Measurements from ENCODE around the gene MVB12A. TPM values are rescaled to one million over a fixed set of nuclear protein-coding genes. Genes with fewer than 3 reads are reported as not detected.

Gene MVB12A
- 47.4 and 60.9 TPM in 2 replicates for total RNA-seq

DNA sequence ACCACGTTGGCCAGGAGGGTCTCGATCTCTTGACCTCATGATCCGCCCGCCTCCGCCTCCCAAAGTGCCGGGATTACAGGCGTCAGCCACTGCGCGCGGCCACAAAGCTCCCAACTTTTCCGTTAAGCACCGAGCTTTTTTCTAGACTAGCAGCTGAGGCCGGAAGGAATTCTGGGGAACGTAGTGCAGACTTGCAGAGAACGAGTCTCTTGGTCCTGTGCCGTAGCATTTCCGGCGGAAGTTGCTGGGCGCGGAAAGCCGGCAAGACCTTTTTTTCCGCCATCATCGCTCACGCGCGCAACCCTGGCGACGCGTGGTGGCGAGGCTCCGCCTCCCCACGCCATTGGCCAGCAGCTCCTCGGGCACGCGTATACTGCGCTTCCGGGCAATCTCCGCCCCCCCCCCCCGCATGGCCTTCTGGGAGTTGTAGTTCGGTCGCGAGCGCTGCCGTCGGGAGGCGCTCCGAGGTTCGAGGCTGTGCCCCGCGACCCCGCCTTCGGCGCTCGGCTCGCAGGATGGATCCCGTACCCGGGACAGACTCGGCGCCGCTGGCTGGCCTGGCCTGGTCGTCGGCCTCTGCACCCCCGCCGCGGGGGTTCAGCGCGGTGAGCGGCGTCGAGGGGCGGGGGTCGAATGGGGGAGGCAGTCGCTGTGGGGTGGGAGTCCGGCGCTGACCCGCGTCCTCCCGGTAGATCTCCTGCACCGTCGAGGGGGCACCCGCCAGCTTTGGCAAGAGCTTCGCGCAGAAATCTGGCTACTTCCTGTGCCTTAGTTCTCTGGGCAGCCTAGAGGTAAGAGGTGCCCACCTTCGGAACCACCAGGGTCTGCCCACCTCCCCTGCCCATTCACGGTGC, at the start of gene MVB12A:
Gene MVB12A (plus strand): TSS at position 427 of the 854 bp plus-strand sequence. CDS start 89 bp downstream, at position 516.
- peak; percentile 100 for DNase-seq

DNA sequence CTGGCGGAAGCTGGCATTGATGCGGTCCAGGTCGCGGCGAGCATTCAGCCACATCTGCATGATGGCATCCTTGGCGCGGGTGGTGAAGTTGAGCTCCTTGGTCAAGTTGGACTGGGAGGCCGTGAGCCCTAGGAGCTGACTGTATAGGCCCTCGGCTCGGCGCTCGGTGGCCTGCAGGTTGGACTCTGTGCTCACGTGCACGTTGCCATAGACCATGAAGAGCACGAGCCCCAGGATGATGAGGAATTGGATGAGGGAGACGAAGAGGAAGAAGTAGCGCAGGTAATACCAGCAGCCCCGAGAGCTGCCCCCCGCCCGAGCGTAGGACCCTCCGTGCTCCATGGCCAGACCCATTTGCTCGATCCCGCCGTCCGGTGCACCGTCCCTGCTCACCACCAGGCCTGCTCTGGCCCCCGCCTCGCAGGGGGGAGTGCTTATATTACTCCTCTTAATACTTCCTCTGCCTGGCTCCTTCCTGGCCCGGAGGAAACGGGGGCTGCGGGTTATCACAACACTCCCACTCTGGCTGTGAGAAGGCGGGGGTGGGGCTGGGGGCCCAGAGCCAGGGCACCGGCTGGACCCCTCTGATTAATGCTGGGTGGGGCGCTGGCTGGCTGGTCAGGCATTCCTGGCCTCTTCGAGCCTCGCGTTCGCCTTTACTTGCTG, 42.8 kb upstream of the MVB12A start, which contains the start of gene PLVAP:
Gene PLVAP (minus strand): TSS at position 408 of the 666 bp plus-strand sequence. CDS start 54 bp downstream, at position 354.
- peak; percentile 60 for DNase-seq

GRCh38 chr19:17378271-17378670, 41.6 kb upstream of the MVB12A start:
- DNase-seq = peak; percentile 28

DNA sequence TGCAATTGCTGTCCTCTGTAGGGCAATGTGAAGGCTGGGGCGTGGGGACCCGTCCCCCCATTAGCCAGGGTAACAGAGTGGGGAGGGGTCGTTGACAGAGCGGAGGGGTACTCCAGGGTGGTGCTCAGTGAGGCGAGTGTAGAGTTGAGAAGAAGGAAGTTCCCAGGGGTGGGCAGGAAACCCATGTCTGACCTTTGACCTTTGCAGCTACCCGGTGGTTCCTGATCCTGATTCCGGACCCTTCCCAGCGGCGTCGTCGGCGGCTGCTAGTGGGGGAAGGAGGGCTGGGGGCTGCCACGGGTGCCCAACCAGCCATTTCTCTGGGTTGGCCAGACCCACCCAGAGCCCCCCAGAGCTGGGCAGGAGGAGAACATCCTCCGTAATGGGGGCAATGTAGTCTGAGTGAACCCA, 40.6 kb upstream of the MVB12A start:
- DNase-seq = peak; percentile 68

DNA sequence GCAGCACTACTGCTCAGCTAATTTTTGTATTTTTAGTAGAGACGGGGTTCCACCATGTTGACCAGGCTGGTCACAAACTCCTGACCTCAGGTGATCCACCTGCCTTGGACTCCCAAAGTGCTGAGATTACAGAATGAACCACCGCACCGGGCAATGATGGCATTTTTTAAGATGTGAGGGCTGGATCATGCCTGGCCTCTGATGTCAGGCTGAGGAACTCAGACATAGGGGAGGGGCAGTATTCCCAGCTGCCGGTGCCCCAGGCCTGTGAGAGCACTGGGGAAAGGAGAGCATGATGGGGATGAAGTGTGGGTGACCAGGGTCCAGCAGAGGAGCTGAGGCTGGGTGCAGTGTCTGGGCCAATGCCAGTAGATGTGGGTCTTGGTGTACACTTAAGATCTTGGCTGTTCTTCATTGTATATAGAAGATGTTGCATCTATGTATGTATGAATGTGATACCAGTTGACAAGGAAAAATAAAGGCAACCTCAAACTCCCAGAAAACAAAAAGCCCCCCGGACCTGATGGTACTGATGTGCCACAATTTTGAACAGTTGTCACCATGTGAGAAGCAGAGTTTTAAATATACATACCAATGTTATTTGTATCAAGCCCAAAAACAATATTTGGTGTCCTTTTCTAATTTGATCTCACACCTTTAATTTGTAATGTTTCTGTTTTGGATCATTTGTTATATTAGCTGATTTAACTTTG, 39.3 kb upstream of the MVB12A start:
- DNase-seq = no peak

DNA sequence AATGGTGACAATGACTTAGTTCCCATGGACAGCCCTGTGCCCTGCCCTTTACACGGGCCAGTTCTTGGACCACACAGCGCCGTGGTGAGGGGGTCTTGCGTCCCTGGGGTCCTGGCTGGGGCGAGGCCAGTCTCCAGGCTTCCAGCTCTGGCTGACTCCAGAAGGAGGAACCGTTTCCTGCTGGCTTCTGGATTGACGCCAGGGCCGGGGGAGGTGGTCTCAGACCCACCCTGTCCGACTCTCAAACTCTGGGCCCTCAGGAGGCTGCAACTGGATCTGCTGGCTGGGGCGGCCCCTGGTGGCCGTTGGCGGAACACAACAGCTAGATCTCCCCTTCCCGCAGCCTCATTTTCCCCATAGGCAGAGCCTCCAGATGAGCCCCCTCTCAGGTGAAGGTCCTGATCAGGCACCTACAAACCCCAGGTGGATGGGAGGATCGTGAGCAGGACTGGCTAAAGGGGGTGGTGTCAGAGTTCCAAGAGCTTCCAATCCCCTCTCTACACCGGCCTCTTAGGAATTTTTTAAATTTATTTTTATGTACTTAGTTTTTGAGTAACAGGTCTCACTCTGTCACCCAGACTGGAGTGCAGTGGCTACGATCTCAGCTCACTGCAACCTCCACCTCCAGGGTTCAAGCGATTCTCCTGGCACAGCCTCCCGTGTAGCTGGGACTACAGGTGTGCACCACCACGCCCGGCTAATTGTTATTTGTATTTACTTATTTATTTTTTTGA, 33.8 kb upstream of the MVB12A start:
- DNase-seq = peak; percentile 77

- DNase-seq = no peak
These were observed 30.6 kb upstream of the MVB12A start for GRCh38 chr19:17389288-17389687.

- no peak for DNase-seq
These were observed 29.7 kb upstream of the MVB12A start for GRCh38 chr19:17389957-17390664.

DNA sequence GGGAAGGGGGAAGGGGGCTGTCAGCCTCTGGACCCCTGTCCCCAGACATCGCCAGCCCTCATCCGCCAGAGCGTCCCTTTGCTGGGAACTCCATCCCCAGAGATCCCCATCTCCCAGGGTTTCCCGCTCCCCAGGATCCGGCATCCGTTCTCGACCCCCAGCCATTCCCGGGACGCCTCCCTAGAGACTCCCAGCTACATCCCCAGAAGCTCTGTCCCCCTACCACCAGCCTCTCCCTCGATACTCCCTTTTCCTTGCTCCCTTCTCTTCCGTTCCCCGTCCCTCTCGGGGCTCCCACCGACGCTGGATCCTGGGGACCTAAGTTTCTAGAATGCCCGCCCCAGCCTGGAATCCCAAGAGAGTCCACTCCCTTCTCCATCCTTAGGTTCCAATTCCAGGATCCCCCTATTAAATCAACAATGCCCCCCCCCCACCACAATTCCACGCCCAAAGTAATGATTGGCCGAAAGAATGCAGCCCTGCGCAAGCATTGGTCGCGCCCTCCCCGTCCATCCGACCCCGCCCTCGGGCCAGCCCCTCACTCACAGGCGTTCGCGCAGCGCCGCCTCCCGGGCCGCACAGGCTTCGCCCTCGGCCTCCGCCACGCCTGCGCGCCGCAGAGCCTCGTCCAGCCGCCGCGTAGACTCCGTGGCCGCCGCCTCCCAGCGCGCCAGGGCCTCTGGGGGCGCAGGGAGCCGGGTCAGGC, 29.0 kb upstream of the MVB12A start:
- DNase-seq = peak; percentile 95

DNA sequence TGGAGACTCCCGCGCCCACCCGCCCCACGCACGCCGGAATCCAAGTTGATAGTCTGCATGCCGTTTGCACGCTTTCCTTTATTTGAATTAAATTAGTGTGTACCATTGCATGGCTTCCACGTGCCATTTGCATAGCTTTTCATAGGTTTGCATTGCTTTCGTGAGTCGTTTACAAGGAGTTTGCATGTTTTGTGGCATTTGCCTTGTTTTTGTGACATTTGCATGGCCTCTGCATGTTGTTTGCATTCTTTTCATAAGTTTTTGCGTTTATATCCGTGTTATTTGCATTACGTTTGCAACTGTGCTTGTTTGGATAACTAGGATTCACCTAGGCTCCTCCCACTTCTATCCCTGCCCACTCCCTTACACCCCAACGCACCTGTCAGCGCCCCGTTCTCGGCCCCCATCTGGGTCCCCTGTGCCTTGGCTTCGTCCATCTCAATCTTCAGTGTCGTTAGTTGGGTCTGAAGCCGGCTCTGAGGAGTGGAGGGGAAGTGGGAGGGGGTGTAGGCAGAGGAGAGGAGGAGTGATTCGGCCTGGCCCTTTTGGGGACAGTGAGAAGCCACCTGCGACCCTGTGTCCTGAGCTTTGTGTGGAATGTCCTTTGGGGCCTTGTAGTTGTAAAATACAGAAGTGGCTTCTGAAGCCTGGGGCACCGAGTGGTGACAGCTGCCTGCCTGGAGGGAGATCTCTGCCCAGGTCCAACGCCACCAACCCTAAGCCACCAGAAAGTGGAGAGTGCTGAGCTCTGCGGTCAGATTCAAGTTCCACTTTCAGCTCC, 28.3 kb upstream of the MVB12A start:
- DNase-seq = no peak

DNA sequence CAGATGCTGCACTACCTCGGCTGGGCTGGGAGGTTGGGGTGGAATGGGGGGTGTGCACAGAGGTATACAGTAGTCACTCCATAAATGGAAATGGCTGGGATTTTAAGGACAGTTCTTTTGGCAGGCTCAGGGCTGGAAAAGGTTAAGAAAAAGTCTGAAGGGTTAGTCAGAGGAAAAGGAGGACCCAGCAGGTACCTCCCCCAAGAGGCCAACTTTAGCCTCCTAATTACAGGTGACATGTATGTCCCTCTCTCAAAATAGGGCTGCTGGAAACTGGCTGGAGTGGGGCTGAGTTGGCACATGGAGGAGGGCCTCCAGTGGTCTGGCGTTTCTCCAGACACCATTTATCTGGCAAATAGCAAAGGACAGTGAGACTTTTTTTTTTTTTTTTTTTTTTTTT, 26.8 kb upstream of the MVB12A start:
- DNase-seq = no peak

DNA sequence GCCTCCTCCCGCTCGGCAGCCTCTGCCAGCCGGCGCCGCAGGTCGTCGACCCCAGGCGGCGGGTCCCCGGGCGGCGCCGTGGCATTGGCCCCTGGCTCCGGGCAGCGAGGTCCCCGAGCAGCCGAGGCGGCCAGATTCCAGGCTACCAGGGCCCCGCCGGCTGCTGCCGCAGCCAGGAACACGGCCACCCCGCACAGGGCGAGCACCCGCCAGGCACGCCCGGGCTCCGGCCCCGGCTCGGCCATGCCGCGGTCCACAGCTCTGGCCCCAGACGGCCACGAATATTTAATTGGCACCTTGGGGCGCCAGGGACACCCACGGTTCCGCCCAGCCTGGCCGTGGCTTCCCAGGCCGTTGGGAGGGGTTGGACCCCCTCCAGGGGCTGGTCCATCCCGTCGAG, 25.9 kb upstream of the MVB12A start, which contains the start of gene CCDC194:
Gene CCDC194 (minus strand): TSS at position 283 of the 400 bp plus-strand sequence. CDS start 38 bp downstream, at position 245.
- no peak for DNase-seq

DNA sequence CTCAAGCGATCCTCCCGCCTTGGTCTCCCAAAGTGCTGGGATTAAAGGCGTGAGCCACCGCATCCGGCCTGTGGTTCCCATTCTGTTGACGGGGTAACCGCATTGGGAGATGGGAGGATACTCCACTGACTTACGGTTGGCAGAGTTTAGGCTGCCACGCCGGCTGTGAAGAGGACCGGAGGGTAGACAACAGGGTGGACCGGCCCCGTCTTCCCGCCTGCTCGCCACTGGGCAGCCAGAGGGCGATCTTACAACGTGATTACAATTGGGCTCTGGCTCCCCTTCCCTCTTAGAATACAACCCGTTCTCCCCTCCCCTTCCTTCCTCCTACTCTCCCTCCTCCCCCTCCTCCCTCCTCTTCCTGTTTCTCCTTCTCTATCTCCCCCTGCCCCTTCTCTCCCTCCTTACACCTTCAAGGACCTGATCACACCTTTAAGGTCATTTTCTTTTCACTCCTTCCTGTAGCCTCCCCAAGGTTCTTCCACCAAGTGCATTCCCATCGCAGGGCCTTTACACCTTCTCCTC, 24.9 kb upstream of the MVB12A start:
- DNase-seq = peak; percentile 74

DNA sequence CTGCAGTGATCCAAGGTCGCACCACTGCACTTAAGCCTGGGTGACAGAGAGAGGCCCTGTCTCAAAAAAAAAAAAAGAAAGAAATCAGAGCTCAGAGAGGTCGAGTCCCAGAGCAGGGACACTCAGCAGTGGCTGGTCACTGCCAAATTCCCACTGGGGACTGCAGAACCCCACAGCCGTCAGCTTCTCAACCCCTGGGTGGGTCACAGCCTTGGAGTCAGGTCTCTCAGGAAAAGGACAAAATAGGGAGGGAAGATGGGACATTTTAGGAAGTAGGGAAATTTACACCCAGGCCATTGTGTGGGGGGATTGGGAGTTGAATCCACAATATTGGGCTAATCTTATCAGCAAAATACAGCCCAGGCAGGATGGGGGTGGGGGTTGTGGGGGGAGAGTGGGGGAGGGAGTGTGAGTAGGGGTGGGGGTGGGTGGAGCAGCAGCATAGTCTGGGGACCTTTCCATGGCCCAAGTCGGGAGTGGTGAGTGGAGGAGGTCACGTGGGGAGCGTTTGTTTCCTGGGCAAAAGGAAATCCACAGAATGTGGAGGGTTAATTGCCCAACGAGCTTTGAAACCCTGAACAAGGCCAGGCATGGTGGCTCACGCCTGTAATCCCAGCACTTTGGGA, 20.8 kb upstream of the MVB12A start:
- no peak for DNase-seq

DNA sequence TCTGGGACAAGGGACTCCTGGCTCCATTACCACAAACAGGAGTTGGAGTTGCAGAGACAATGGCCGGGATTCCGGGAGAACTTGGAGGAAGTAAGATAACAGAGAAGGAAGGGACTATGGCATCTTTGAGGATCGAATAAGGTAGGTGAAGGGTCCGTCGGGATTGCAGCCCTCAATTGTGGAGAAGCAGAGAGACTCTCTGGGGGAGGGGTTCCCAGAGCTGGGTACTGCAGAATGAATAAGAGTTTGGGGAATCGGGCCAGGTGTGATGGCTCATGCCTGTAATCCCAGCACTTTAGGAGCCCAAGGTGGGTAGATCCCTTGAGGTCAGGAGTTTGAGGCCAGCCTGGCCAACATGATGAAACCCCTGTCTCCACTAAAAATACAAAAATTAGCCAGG, 18.2 kb upstream of the MVB12A start:
- peak; percentile 48 for DNase-seq

- DNase-seq = peak; percentile 31
These were observed 16.6 kb upstream of the MVB12A start for GRCh38 chr19:17402982-17403855.

GRCh38 chr19:17404015-17404414, 15.8 kb upstream of the MVB12A start:
- DNase-seq = no peak

- no peak for DNase-seq
These were observed 15.1 kb upstream of the MVB12A start for GRCh38 chr19:17404621-17405249.

All from dermis blood vessel endothelial cell (primary cell).